HG03432 (cell line): ENCODE data around the gene MYH11.
"Not testable (repeated sequence)": the region's sequence is repeated elsewhere in the genome, so short reads cannot be mapped to it uniquely, and the experiment has no call there.

Experiments
- ATAC-seq: cut with Tn5 transposase; IDR thresholded peaks from one replicate; pipeline ENCODE4 v1.9.1; 2021; ENCODE audit warnings: mild to moderate bottlenecking, moderate library complexity; ENCODE audit not compliant: unreplicated experiment

The MYH11 gene

DNA sequence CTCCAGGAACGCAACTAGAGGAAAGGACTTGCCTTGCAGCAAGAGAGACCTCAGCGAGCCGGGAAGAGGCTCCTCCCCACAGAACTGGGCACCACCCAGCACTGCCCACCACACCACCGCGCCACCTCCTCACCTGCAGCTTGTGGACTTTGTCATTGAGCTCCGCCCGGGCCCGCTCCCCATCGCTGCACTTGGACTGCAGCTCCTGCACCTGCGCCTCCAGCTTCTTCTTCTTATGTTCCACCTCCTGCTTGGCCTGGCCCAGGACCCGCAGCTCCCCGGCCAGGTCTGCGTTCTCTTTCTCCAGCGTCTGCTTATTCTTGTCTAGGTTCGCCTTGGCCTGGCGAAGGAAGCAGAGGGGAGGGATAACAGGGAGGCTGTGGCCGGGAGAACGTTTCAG, 130.1 kb downstream of the MYH11 start:
- ATAC-seq = no peak

DNA sequence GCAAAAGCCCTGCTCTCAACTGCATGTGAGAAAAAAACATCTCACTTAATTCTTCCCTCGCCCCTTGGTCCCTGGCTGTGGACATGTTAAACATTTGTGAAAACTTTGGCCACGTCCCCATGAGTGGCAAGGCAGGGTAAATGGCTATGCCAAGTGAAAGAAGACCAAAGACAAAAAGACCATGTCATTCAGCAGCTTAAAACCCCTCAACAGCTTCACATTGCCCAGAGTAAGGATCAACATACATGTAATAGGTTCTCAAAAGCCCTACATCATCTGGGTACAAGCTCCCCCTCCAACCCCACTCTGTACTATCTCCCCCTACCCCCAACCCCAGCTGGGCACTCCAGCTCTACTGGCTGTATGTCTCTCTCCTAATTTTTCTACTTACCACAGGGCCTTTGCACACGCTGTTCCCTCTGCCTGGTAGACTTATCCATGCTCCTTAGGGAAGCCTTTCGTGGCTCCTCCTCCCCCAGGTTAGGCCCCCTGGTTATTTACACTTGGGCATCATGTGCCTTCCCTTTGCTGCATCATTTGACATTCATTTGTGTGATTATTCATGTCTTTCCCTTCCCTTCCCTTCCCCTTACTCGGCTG, 131.1 kb downstream of the MYH11 start:
- ATAC-seq = no peak

- ATAC-seq = no peak
These were observed 133.0 kb downstream of the MYH11 start for GRCh38 chr16:15723808-15724207.

DNA sequence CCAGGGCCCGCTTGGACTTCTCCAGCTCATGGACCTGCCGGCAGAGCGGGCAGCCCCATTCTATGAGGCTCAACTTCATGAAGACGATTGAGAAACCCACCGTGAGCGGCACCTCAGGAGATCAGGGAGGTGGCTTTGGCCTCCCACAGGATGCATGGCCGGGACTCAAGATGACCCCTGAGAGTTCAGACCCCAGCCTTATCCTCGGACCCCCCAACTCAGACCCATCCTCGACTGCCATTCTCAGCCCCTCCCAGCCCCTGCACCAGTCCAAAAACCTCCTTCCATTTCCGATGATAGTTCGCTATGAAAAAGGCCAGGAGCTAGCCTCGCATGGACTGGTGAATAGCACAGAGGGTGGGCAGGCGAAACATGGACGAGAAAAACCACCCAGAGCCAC, 135.8 kb downstream of the MYH11 start:
- no peak for ATAC-seq

- ATAC-seq = no peak
These were observed 140.0 kb downstream of the MYH11 start for GRCh38 chr16:15716694-15717447.

GRCh38 chr16:15715221-15715620, 141.6 kb downstream of the MYH11 start:
- ATAC-seq = no peak

DNA sequence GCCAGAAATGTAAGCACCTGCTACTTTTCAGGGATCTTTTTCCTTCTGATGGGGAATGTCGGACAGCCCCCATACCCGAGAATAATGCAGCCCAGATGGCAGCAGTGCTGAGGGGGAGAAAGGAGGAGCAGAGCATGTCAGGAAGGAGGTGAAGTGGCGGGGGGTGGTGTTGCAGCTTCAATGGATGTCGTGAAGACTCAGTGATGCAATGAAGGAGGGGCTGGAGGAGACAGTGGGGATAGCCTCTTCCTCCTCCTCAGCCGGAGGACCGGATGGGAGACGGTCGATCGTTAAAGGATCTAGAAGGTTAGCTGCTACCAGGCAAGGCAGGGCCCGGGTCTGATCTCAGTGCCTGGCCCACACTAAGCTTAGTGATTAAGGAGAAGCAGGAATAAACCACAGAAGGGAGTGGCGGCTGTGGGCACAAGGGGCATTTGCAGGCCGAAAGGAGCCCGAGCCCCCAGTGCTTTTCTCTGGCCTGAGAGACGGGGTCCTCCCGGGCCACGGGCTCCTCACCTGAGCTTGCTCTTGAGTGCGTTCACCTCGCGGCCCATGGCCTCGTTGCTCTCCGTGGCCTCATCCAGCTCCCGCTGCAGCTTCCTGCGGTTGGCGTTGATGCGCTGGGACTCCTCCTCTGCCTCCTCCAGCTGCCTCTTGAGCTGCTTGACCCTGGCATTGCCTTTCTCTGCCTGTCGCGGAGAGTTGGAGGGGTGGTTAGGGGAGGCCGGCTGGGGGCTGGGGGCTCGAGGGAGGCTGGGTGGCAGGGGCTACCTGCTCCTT, 142.2 kb downstream of the MYH11 start:
- no peak for ATAC-seq

- no peak for ATAC-seq
These were observed 147.8 kb downstream of the MYH11 start for GRCh38 chr16:15708997-15709396.

- no peak for ATAC-seq
These were observed 148.7 kb downstream of the MYH11 start for GRCh38 chr16:15708096-15708495.

- no peak for ATAC-seq
These were observed 149.5 kb downstream of the MYH11 start for GRCh38 chr16:15707332-15707731.

GRCh38 chr16:15705064-15705565, 151.7 kb downstream of the MYH11 start:
- no peak for ATAC-seq

DNA sequence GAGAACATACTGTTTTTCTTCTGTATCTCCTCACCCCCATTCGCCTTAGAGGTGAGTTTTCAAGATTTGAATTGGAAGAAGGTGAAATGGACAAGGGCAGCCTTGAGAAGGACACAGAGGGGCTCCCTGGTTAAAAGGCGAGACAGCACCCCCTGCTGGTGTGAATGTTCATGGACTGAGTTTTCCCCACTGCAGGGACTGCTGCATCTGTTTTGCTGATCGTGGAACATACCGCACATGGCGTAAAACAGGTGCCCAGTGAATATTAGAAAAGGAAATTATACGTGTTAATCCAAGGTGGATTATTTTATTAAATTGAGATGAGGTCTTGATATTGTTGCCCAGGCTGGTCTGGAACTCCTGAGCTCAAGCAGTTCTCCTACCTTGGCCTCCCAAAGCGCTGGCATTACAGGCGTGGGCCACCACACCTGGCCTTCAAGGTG, 152.3 kb downstream of the MYH11 start:
- ATAC-seq = no peak

- no peak for ATAC-seq
These were observed 153.6 kb downstream of the MYH11 start for GRCh38 chr16:15703029-15703736.

DNA sequence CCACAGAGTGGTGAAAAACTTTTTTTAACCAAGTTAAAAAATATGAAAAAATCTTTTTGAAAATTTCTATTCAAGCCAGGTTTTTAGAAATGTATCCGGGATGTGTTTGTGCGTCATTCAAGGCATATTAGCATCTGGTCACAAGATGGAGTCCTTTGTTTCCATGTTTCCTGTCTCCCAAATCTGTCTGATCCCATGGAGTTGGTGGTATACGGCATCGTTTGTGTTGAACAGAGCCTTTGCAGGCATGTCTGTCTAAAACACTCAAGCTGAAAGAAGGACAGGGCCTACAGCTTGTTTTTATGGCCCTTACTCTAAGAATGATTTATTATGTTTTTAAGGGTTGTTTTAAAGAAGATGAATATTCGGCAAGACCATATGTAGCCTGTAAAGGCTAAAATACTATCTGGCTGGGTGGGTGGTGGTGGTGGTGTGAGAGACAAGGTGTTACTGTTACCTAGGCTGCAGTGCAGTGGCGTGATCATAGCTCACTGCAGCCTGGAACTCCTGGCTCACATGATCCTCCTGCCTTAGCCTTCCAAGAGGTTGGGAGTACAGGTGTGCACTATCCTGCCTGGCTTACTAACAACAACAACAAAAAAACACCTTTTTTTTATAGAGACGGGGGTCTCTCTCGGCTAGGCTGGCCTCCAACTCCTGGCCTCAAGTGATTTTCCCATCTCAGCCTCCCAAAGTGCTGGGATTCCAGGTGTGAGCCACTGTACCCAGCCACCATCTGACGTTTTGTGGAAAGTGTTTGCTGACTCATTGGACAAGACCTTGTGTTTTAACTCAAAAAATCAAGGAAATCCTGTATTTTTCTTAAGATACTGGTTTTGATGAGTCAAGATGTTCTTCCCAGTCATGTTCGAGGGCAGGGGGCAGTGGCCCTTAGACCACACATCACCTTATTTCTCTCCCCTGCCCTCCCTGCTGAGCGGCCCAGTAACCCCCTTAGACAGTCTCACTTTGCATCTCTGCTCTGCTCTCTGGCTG, 154.6 kb downstream of the MYH11 start:
- ATAC-seq = no peak

GRCh38 chr16:15701367-15701766, 155.5 kb downstream of the MYH11 start:
- ATAC-seq = no peak

- no peak for ATAC-seq
These were observed 157.0 kb downstream of the MYH11 start for GRCh38 chr16:15699819-15700218.

- ATAC-seq = no peak
These were observed 162.3 kb downstream of the MYH11 start for GRCh38 chr16:15694499-15694898.

GRCh38 chr16:15692508-15692907, 164.3 kb downstream of the MYH11 start:
- not testable (repeated sequence) for ATAC-seq

- no peak for ATAC-seq
These were observed 165.8 kb downstream of the MYH11 start for GRCh38 chr16:15691046-15691445.

DNA sequence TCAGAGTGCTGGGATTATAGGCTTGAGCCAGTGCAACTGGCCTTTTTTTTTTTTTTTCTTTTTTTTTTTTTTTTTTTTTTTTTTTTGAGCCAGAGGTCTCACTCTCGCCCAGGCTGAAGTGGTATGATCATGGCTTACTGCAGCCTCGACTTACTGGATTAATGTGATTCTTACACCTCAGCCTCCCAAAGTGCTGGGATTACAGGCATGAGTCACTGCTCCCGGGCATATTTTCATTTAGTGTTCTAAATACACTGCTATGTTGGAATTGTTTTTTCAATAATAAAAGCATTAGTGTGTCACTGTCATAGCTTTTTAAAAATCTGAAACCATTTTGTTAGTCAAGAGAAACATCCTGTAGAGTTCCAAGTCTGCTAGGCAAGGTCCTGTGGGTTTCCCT, 166.5 kb downstream of the MYH11 start:
- no peak for ATAC-seq
